Pons (tissue), 1 donor: ENCODE measurements around the gene PRDX2.

Source experiments
- DNase-seq: peaks from one replicate; pipeline ENCODE4 v3.0.0-alpha.2; 2016; ENCODE audit warnings: low spot score

PRDX2 gene

GRCh38 chr19:12752056-12752781 is 49.4 kb downstream of the PRDX2 start:
- DNase-seq: no peak

- no peak for DNase-seq
Observed at GRCh38 chr19:12751635-12752034, 50.0 kb downstream of the PRDX2 start, which contains the start of gene BEST2. TSS of gene BEST2 (plus strand) at chr19:12751791. CDS start at chr19:12752593, 802 bp downstream.

DNA sequence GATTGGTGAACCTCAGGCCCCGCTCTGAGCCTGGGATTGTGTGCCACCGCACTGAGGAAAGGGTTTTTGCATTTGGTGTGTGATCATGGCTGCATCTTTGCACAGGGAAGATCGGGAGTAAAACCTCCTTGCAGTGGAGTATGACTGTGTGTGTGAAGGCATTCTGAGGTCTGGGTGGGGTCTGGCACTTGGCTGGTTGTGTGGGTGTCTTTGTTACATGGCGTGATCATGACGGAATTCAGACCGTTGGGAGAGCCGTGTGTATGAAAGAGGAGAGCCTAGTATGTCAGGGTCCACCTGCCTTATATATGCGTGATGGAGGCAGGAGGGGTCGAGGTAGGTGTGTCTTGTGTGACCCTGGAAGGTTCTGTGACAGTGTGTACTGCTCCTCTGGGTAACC is 50.7 kb downstream of the PRDX2 start:
- DNase-seq: no peak

DNA sequence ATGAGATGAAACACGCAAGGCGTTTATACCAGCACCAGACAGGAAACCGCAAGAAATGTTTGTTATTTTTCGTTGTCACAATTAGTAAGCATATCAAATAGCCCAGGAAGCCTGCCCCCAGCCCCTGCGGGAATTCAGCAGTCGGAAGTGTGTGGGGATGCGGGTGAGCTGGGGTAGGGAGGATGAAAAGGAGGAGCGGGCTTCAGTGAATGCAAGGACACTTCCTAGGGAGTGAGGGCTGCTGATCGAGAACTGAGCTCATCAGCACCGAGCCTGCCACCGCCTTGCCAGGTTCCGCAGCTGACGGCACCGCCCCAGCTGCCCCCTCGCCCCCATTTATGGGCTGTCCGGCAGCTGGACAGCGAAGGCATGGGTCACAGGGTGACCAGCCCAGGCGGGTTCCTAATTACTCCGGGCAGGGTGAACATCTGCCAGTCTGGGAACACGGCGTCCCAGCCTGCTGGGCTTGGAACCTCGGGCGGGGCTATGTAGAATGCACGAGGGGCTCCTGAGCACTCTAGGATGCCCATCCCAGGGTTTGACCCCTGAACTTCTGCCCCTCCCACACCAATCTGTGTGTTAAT is 51.6 kb downstream of the PRDX2 start:
- DNase-seq: no peak

DNA sequence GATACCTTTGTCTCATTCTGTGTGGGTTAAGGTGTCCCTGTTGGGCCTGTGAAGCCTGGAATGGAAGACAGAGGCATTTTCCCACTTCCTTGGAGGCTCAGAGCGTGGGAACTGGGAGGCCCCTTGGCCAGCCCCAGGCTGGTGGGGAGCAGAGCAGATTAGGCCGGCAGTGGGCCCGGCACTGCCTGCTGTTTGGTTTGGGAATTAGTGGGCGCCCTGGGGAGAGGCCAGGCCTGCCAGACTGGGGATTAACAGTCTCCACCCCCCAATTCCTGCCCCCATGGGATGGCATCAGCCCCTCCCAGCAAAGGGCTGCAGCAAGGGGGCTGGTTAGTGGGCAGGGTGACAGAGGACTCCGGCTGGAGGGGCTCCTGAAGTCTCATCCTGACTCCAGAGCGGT is 53.1 kb downstream of the PRDX2 start:
- DNase-seq: no peak
